Measurements from ENCODE around the gene PITRM1.

PITRM1 gene

GRCh38 chr10:3162533-3162932 lies 10.0 kb downstream of the PITRM1 start:
- DNase-seq, result no peak

- no peak for DNase-seq
Observed at GRCh38 chr10:3159152-3159551, 13.4 kb downstream of the PITRM1 start.

- no peak for DNase-seq
Observed at GRCh38 chr10:3154666-3155065, 17.9 kb downstream of the PITRM1 start.

GRCh38 chr10:3152566-3152935 lies 20.0 kb downstream of the PITRM1 start:
- no peak for DNase-seq

GRCh38 chr10:3151889-3152565 lies 20.6 kb downstream of the PITRM1 start:
- DNase-seq, result no peak

GRCh38 chr10:3150961-3151360 lies 21.6 kb downstream of the PITRM1 start:
- no peak for DNase-seq

GRCh38 chr10:3150366-3150765 lies 22.2 kb downstream of the PITRM1 start:
- DNase-seq, result no peak

- DNase-seq, result no peak
Observed at GRCh38 chr10:3149918-3150317, 22.7 kb downstream of the PITRM1 start.

GRCh38 chr10:3148994-3149393 lies 23.6 kb downstream of the PITRM1 start:
- DNase-seq, result no peak

- no peak for DNase-seq
Observed at GRCh38 chr10:3148041-3148440, 24.5 kb downstream of the PITRM1 start.

GRCh38 chr10:3147117-3147820 lies 25.3 kb downstream of the PITRM1 start:
- no peak for DNase-seq

GRCh38 chr10:3146289-3146688 lies 26.3 kb downstream of the PITRM1 start:
- DNase-seq, result no peak

GRCh38 chr10:3145366-3145765 lies 27.2 kb downstream of the PITRM1 start:
- no peak for DNase-seq

- no peak for DNase-seq
Observed at GRCh38 chr10:3143791-3144434, 28.7 kb downstream of the PITRM1 start.

- DNase-seq, result no peak
Observed at GRCh38 chr10:3143366-3143765, 29.2 kb downstream of the PITRM1 start.

- no peak for DNase-seq
Observed at GRCh38 chr10:3142146-3142875, 30.3 kb downstream of the PITRM1 start.

GRCh38 chr10:3141351-3142005 lies 31.1 kb downstream of the PITRM1 start:
- no peak for DNase-seq

- DNase-seq, result no peak
Observed at GRCh38 chr10:3140280-3140679, 32.3 kb downstream of the PITRM1 start.

- DNase-seq, result no peak
Observed at GRCh38 chr10:3139216-3139910, 33.2 kb downstream of the PITRM1 start.

GRCh38 chr10:3137958-3138726 lies 34.4 kb downstream of the PITRM1 start:
- DNase-seq, result no peak

All from inflammatory macrophage treated with lipopolysaccharide for 1 hour (primary cell).